HEK293 (cell line): ENCODE data around the gene WNT7A.

ENCODE experiments used
- CTCF ChIA-PET: fragments of 350-600 bp; formaldehyde crosslinking; extraction: SDS; loops from one replicate; lab custom pipeline; 2021; ENCODE audit warnings: antibody characterized with exemption; lab: Yijun Ruan, JAX
- POLR2A ChIA-PET: fragments of 300-600 bp; formaldehyde crosslinking; extraction: SDS; loops from one replicate; lab custom pipeline; 2020; ENCODE audit warnings: antibody characterized with exemption, inconsistent platforms; lab: Yijun Ruan, JAX
- H3K27ac ChIP-seq: fragments of 200-500 bp; sonication (Bioruptor generic); 2 replicates; pipeline ENCODE4 v1.5.1; 2014; ENCODE audit warnings: low read depth, low read length, control low read depth, inconsistent platforms; ENCODE audit errors: extremely low read depth
- H3K36me3 ChIP-seq, 2 experiments: fragments of 200-500 bp in 1 of 2; sonication (Bioruptor generic) in 1 of 2; 1 replicate in 1 of 2; 2 replicates in 1 of 2; pipeline ENCODE4 v1.5.1; 2014 to 2017; ENCODE audit warnings: inconsistent platforms in 2 of 2, low read length in 2 of 2; ENCODE audit not compliant: control insufficient read depth in 2 of 2, insufficient read depth in 1 of 2
- H3K4me1 ChIP-seq: fragments of 200-500 bp; sonication (Bioruptor generic); 2 replicates; pipeline ENCODE4 v1.5.1; 2014; ENCODE audit warnings: mild to moderate bottlenecking, low read length, inconsistent platforms; ENCODE audit not compliant: control insufficient read depth, insufficient read depth
- H3K4me3 ChIP-seq: 2 replicates; pipeline ENCODE4 v1.5.1; 2011; ENCODE audit warnings: low read depth, mild to moderate bottlenecking, control low read depth, low read length, moderate library complexity
- H3K9me3 ChIP-seq: fragments of 200-500 bp; sonication (Bioruptor generic); 2 replicates; pipeline ENCODE4 v1.5.1; 2014; ENCODE audit warnings: low read depth, low read length, inconsistent platforms; ENCODE audit not compliant: control insufficient read depth, insufficient read depth
- BCL11A ChIP-seq: fragments of 450-650 bp; formaldehyde crosslinking; IDR thresholded peaks from 2 replicates; pipeline ENCODE4 v1.5.1; 2016; ENCODE audit warnings: low read depth, missing biosample characterization, missing genetic modification characterization
- GLI2 ChIP-seq: fragments of 450-650 bp; formaldehyde crosslinking; IDR thresholded peaks from 2 replicates; pipeline ENCODE4; 2017; ENCODE audit warnings: missing biosample characterization, missing genetic modification characterization, low read depth, borderline replicate concordance
- KLF16 ChIP-seq: fragments of 450-650 bp; formaldehyde crosslinking; IDR thresholded peaks from 2 replicates; pipeline ENCODE4 v1.5.1; 2017; ENCODE audit warnings: missing biosample characterization, missing genetic modification characterization
- PRDM1 ChIP-seq: fragments of 450-650 bp; formaldehyde crosslinking; IDR thresholded peaks from 2 replicates; pipeline ENCODE4; 2016; ENCODE audit warnings: missing biosample characterization, missing genetic modification characterization
- ZBTB17 ChIP-seq: fragments of 450-650 bp; formaldehyde crosslinking; IDR thresholded peaks from 2 replicates; pipeline ENCODE4 v1.5.1; 2016; ENCODE audit warnings: missing biosample characterization, missing genetic modification characterization
- ZNF2 ChIP-seq: fragments of 450-650 bp; formaldehyde crosslinking; IDR thresholded peaks from 2 replicates; pipeline ENCODE4 v1.5.1; 2016; ENCODE audit warnings: missing biosample characterization, missing genetic modification characterization
- ZNF211 ChIP-seq: fragments of 450-650 bp; formaldehyde crosslinking; IDR thresholded peaks from 2 replicates; pipeline ENCODE4 v1.5.1; 2016; ENCODE audit warnings: low read depth, missing biosample characterization, missing genetic modification characterization
- ZNF274 ChIP-seq, 2 experiments: fragments of 200-500 bp in 1 of 2; fragments of 450-650 bp in 1 of 2; sonication (Bioruptor generic) in 1 of 2; formaldehyde crosslinking in 1 of 2; IDR thresholded peaks; 2 replicates each; pipeline versions ENCODE4 v1.5.1 to v1.6.1; 2014 to 2016; ENCODE audit warnings: borderline replicate concordance in 1 of 2, inconsistent platforms in 1 of 2, low read length in 1 of 2, missing biosample characterization in 1 of 2, missing genetic modification characterization in 1 of 2
- ZNF280D ChIP-seq: fragments of 450-650 bp; formaldehyde crosslinking; IDR thresholded peaks from 2 replicates; pipeline ENCODE4 v1.5.1; 2016; ENCODE audit warnings: missing biosample characterization, missing genetic modification characterization
- ZNF366 ChIP-seq: fragments of 450-650 bp; formaldehyde crosslinking; conservative IDR thresholded peaks from 2 replicates; pipeline ENCODE4 v1.5.1; 2016; ENCODE audit warnings: missing biosample characterization, missing genetic modification characterization
- ZNF501 ChIP-seq: fragments of 450-650 bp; formaldehyde crosslinking; IDR thresholded peaks from 2 replicates; pipeline ENCODE4 v1.5.1; 2016; ENCODE audit warnings: missing biosample characterization, missing genetic modification characterization
- ZNF639 ChIP-seq: fragments of 450-650 bp; formaldehyde crosslinking; IDR thresholded peaks from 2 replicates; pipeline ENCODE4 v1.5.1; 2016; ENCODE audit warnings: missing biosample characterization, missing genetic modification characterization
- ZNF654 ChIP-seq: fragments of 450-650 bp; formaldehyde crosslinking; IDR thresholded peaks from 2 replicates; pipeline ENCODE4 v1.5.1; 2016; ENCODE audit warnings: low read depth, missing biosample characterization, missing genetic modification characterization
- ZNF660 ChIP-seq: fragments of 450-650 bp; IDR thresholded peaks from 2 replicates; pipeline ENCODE4 v1.5.1; 2018; ENCODE audit warnings: missing biosample characterization, mild to moderate bottlenecking, missing genetic modification characterization
- ZNF664 ChIP-seq: fragments of 450-650 bp; formaldehyde crosslinking; IDR thresholded peaks from 2 replicates; pipeline ENCODE4 v1.5.1; 2016; ENCODE audit warnings: missing biosample characterization, missing genetic modification characterization
- TF ChIP-seq, protein P1 (sequence below): fragments of 450-650 bp; formaldehyde crosslinking; IDR thresholded peaks from 2 replicates; pipeline ENCODE4 v1.5.1; 2016; ENCODE audit warnings: missing biosample characterization, missing genetic modification characterization, borderline replicate concordance

WNT7A gene

GRCh38 chr3:13841141-13841540 is 38.7 kb downstream of the WNT7A start:
- CTCF ChIA-PET, result interaction anchor here (1.5 kb wide), 1 partner anchor 44 kb away, joined by 6 read pairs; no protein-coding TSS in a partner anchor
- H3K9me3 ChIP-seq, result no peaks in the 10 kb centered on the region
- H3K4me3 ChIP-seq, result no peak overlapping the region
- H3K4me1 ChIP-seq, result no peaks in the 10 kb centered on the region
- no peak overlapping the region for H3K27ac ChIP-seq
- H3K36me3 ChIP-seq, result no peaks in the 10 kb centered on the region
- POLR2A ChIA-PET, result no interaction called here
- TF ChIP-seq ZNF211 (tag by site-specific recombination) (no peak), ZNF2 (tag by site-specific recombination) (no peak), ZNF274 (IDR thresholded peaks at IDR 0.05; ENCODE audit: low read length) (no peak), ZNF274 (tag by site-specific recombination; IDR thresholded peaks at IDR 0.05; ENCODE audit: borderline replicate concordance) (no peak), GLI2 (tag by site-specific recombination) (no peak), ZNF639 (no peak), ZNF660 (tag by site-specific recombination) (no peak), ZNF664 (tag by site-specific recombination) (no peak), ZNF501 (tag by site-specific recombination) (no peak)

DNA sequence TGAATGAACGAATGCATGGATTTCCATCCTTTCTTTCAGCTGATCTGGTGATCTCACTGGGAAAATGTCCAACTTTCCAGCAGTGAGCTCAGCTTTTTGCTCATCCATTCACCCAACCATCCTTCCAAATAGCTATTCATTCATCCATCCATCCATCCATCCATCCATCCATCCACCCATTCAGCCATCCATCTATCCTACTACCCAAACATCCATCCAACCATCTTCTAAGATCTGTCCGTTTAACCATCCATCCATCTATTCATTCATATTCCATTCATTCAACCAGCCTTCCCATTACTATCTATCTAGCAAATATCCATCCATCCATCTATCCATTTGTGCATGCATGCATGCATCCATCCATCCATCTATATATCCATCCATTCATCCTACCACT is 39.4 kb downstream of the WNT7A start:
- ChIA-PET CTCF (interaction anchor here (1.5 kb wide), 1 partner anchor 45 kb away, joined by 6 read pairs; no protein-coding TSS in a partner anchor), POLR2A (no interaction called here)
- H3K27ac ChIP-seq, result no peak overlapping the region
- no peaks in the 10 kb centered on the region for H3K4me1 ChIP-seq
- H3K4me3 ChIP-seq, result no peak overlapping the region
- TF ChIP-seq ZBTB17 (peak; percentile 47; the same call in 1 of the 2 replicates), PRDM1 (tag by site-specific recombination) (no peak), ZNF366 (tag by site-specific recombination) (peak; percentile 79)
- H3K9me3 ChIP-seq, result no peaks in the 10 kb centered on the region
- H3K36me3 ChIP-seq, result no peaks in the 10 kb centered on the region

- POLR2A ChIA-PET, result no interaction called here
- no peaks in the 10 kb centered on the region for H3K36me3 ChIP-seq
- H3K4me1 ChIP-seq, result no peaks in the 10 kb centered on the region
- H3K27ac ChIP-seq, result no peak overlapping the region
- H3K4me3 ChIP-seq, result no peak overlapping the region
- CTCF ChIA-PET, result interaction anchor here (1.5 kb wide), 1 partner anchor 46 kb away, joined by 6 read pairs; no protein-coding TSS in a partner anchor
- H3K9me3 ChIP-seq, result no peaks in the 10 kb centered on the region
- TF ChIP-seq ZNF654 (tag by site-specific recombination) (no peak), ZNF280D (no peak), KLF16 (tag by site-specific recombination) (no peak), BCL11A (no peak)
- TF ChIP-seq, protein P1, sequence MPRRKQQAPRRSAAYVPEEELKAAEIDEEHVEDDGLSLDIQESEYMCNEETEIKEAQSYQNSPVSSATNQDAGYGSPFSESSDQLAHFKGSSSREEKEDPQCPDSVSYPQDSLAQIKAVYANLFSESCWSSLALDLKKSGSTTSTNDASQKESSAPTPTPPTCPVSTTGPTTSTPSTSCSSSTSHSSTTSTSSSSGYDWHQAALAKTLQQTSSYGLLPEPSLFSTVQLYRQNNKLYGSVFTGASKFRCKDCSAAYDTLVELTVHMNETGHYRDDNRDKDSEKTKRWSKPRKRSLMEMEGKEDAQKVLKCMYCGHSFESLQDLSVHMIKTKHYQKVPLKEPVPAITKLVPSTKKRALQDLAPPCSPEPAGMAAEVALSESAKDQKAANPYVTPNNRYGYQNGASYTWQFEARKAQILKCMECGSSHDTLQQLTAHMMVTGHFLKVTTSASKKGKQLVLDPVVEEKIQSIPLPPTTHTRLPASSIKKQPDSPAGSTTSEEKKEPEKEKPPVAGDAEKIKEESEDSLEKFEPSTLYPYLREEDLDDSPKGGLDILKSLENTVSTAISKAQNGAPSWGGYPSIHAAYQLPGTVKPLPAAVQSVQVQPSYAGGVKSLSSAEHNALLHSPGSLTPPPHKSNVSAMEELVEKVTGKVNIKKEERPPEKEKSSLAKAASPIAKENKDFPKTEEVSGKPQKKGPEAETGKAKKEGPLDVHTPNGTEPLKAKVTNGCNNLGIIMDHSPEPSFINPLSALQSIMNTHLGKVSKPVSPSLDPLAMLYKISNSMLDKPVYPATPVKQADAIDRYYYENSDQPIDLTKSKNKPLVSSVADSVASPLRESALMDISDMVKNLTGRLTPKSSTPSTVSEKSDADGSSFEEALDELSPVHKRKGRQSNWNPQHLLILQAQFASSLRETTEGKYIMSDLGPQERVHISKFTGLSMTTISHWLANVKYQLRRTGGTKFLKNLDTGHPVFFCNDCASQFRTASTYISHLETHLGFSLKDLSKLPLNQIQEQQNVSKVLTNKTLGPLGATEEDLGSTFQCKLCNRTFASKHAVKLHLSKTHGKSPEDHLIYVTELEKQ (tag by site-specific recombination), result no peak
Measured at GRCh38 chr3:13839726-13840340, 40.0 kb downstream of the WNT7A start.
